Fibroblast of lung (primary cell): ENCODE measurements around the gene SLC6A1. TPM values are rescaled to one million over a fixed set of nuclear protein-coding genes. Genes with fewer than 3 reads are reported as not detected.

Source experiments
- DNase-seq, 2 donors: peaks; one replicate each; pipeline versions ENCODE4 v3.0.0 to v3.0.0-alpha.2; 2010; ENCODE audit warnings: low read depth in 2 of 2
- H2AFZ ChIP-seq: 2 replicates; pipeline ENCODE4 v1.5.1; 2012; ENCODE audit warnings: low read length, control low read depth, inconsistent platforms
- H3K27ac ChIP-seq: 2 replicates; pipeline ENCODE4 v1.5.1; 2011; ENCODE audit warnings: low read length, control low read depth; ENCODE audit not compliant: insufficient read depth
- H3K27me3 ChIP-seq: 2 replicates; pipeline ENCODE4 v1.5.1; 2011; ENCODE audit warnings: mild to moderate bottlenecking, low read length; ENCODE audit not compliant: control insufficient read depth, insufficient read depth
- H3K36me3 ChIP-seq: 2 replicates; pipeline ENCODE4 v1.5.1; 2011; ENCODE audit warnings: low read length; ENCODE audit not compliant: control insufficient read depth, insufficient read depth
- H3K4me1 ChIP-seq: 2 replicates; pipeline ENCODE4 v1.5.1; 2011; ENCODE audit warnings: low read length; ENCODE audit not compliant: control insufficient read depth, insufficient read depth; ENCODE audit errors: extremely low read depth
- H3K4me2 ChIP-seq: 2 replicates; pipeline ENCODE4 v1.5.1; 2011; ENCODE audit warnings: low read length, control low read depth; ENCODE audit not compliant: insufficient read depth; ENCODE audit errors: extremely low read depth
- H3K4me3 ChIP-seq, 4 experiments: fragments of 200-600 bp in 1 of 4; sonication (generic) in 1 of 4; replicated peaks in 1 of 4; 2 replicates each; pipeline ENCODE4 v1.5.1; 2011 to 2016; ENCODE audit warnings: low read length in 4 of 4, low read depth in 3 of 4, mild to moderate bottlenecking in 3 of 4, control low read depth in 2 of 4, inconsistent platforms in 1 of 4, mixed read lengths in 1 of 4; ENCODE audit not compliant: insufficient read depth in 1 of 4; ENCODE audit errors: control extremely low read depth in 1 of 4
- H3K79me2 ChIP-seq: 2 replicates; pipeline ENCODE4 v1.5.1; 2012; ENCODE audit warnings: mild to moderate bottlenecking, low read length, inconsistent platforms; ENCODE audit not compliant: control insufficient read depth, insufficient read depth
- H3K9ac ChIP-seq: 2 replicates; pipeline ENCODE4 v1.5.1; 2011; ENCODE audit warnings: mild to moderate bottlenecking, low read length, control low read depth; ENCODE audit not compliant: insufficient read depth
- H3K9me3 ChIP-seq: 2 replicates; pipeline ENCODE4 v1.5.1; 2012; ENCODE audit warnings: low read depth, low read length; ENCODE audit not compliant: control insufficient read depth, insufficient read depth
- H4K20me1 ChIP-seq: 2 replicates; pipeline ENCODE4 v1.5.1; 2011; ENCODE audit warnings: low read length; ENCODE audit not compliant: control insufficient read depth, insufficient read depth; ENCODE audit errors: extremely low read depth
- CTCF ChIP-seq, 2 donors: IDR thresholded peaks in 1 of 2; conservative IDR thresholded peaks in 1 of 2; 1 replicate in 1 of 2; 2 replicates in 1 of 2; pipeline ENCODE4 v1.5.1; 2011 to 2012; ENCODE audit warnings: low read length in 2 of 2, control low read depth in 1 of 2, inconsistent platforms in 1 of 2, low read depth in 1 of 2, mild to moderate bottlenecking in 1 of 2
- EZH2 ChIP-seq: IDR thresholded peaks from 2 replicates; pipeline ENCODE4 v1.5.1; 2012; ENCODE audit warnings: low read length, control low read depth, mild to moderate bottlenecking; ENCODE audit errors: missing control alignments
- polyA plus RNA-seq, 2 donors: library from polyadenylated mRNA; depleted of rRNA in 1 of 2; stranded (reverse) in 1 of 2; unstranded in 1 of 2; fragments of >200 nt; gene quantifications; 2 replicates each; pipeline ENCODE4 v1.2.1, GENCODE V29; 2011 to 2012; ENCODE audit warnings: missing spikeins in 1 of 2
- total RNA-seq: library from RNA; depleted of rRNA; stranded (reverse); fragments of >200 nt; gene quantifications from 2 replicates; pipeline ENCODE4 v1.2.1, GENCODE V29; 2014

Gene SLC6A1
- total and polyA plus RNA-seq, 2 donors (not counting 1 experiment from before 2014, with no cell fraction given), result not detected

- Histone ChIP-seq H3K27ac (no peak overlapping the region), H3K9me3 (no peaks in the 10 kb centered on the region), H3K4me2 (no peak overlapping the region), H3K79me2 (no peaks in the 10 kb centered on the region), H3K4me1 (no peaks in the 10 kb centered on the region), H3K36me3 (no peaks in the 10 kb centered on the region), H3K4me3 (no peak overlapping the region), H2AFZ (no peak overlapping the region), H4K20me1 (no peaks in the 10 kb centered on the region), H3K9ac (no peak overlapping the region), H3K27me3 (no peaks in the 10 kb centered on the region)
- TF ChIP-seq CTCF (conservative IDR thresholded peaks at IDR 0.05 in 1 of 2, IDR thresholded peaks at IDR 0.05 in 1 of 2; ENCODE audit: low read depth in 1 of 2, low read length in 2 of 2) (no peak), EZH2 (no peak)
- no peak for DNase-seq
Measured at GRCh38 chr3:10946526-10946925, 46.0 kb upstream of the SLC6A1 start.

- H3K27ac ChIP-seq, result no peak overlapping the region
- no peaks in the 10 kb centered on the region for H3K79me2 ChIP-seq
- H3K4me1 ChIP-seq, result no peaks in the 10 kb centered on the region
- H3K4me2 ChIP-seq, result no peak overlapping the region
- no peaks in the 10 kb centered on the region for H4K20me1 ChIP-seq
- no peak for DNase-seq
- H3K36me3 ChIP-seq, result no peaks in the 10 kb centered on the region
- no peak overlapping the region for H3K9ac ChIP-seq
- H3K27me3 ChIP-seq, result no peaks in the 10 kb centered on the region
- TF ChIP-seq CTCF (conservative IDR thresholded peaks at IDR 0.05 in 1 of 2, IDR thresholded peaks at IDR 0.05 in 1 of 2; ENCODE audit: low read depth in 1 of 2, low read length in 2 of 2) (no peak), EZH2 (no peak)
- no peak overlapping the region for H2AFZ ChIP-seq
- H3K4me3 ChIP-seq, result no peak overlapping the region
- no peaks in the 10 kb centered on the region for H3K9me3 ChIP-seq
Measured at GRCh38 chr3:10948326-10948725, 44.2 kb upstream of the SLC6A1 start.

- H3K36me3 ChIP-seq, result no peaks in the 10 kb centered on the region
- H3K27ac ChIP-seq, result no peak overlapping the region
- no peaks in the 10 kb centered on the region for H3K4me1 ChIP-seq
- H3K9ac ChIP-seq, result no peak overlapping the region
- H3K27me3 ChIP-seq, result no peaks in the 10 kb centered on the region
- no peak for DNase-seq
- no peak for TF ChIP-seq CTCF (conservative IDR thresholded peaks at IDR 0.05 in 1 of 2, IDR thresholded peaks at IDR 0.05 in 1 of 2; ENCODE audit: low read depth in 1 of 2, low read length in 2 of 2)
- H4K20me1 ChIP-seq, result no peaks in the 10 kb centered on the region
- no peak overlapping the region for H3K4me3 ChIP-seq
- H3K9me3 ChIP-seq, result no peaks in the 10 kb centered on the region
- no peak overlapping the region for H3K4me2 ChIP-seq
- H2AFZ ChIP-seq, result no peak overlapping the region
- H3K79me2 ChIP-seq, result no peaks in the 10 kb centered on the region
Measured at GRCh38 chr3:10949197-10949596, 43.4 kb upstream of the SLC6A1 start.
